GM12878 (cell line): Measurements from ENCODE around the gene PAQR5. TPM values are rescaled to one million over a fixed set of nuclear protein-coding genes. Genes with fewer than 3 reads are reported as not detected.

Experiments used
- ATAC-seq: fragments of 200-7000 bp; cut with Tn5 transposase; 3 replicates; pipeline ENCODE4 v1.9.1; 2020; ENCODE audit warnings: mild to moderate bottlenecking, moderate library complexity
- BruUV-seq: library from RNA; stranded (reverse); fragments of 400-500 nt; replicated peaks from 2 replicates; lab custom pipeline; 2021; lab: Mats Ljungman, UMichigan
- CTCF ChIA-PET: fragments of 300-600 bp; sonication (Branson Sonifier 250); formaldehyde crosslinking; extraction: SDS; loops from one replicate; lab custom pipeline; 2021; ENCODE audit warnings: inconsistent platforms; lab: Yijun Ruan, JAX
- POLR2A ChIA-PET: fragments of 350-600 bp; formaldehyde crosslinking; extraction: SDS; loops from one replicate; lab custom pipeline; 2021; ENCODE audit warnings: inconsistent platforms; lab: Charles Lee
- RAD21 ChIA-PET: fragments of 300-600 bp; sonication (Branson Sonifier 250); formaldehyde crosslinking; loops from one replicate; lab custom pipeline; 2023; ENCODE audit warnings: antibody characterized with exemption; ENCODE audit not compliant: unreplicated experiment; lab: Charles Lee
- SMC1A ChIA-PET: fragments of 300-600 bp; sonication (Branson Sonifier 250); formaldehyde crosslinking; loops from one replicate; lab custom pipeline; 2023; ENCODE audit not compliant: unreplicated experiment, uncharacterized antibody; lab: Charles Lee
- DNase-seq: peaks from one replicate; pipeline ENCODE4 v3.0.0-alpha.2; 2011; ENCODE audit warnings: low read depth, low spot score
- FAIRE-seq: peaks from 3 replicates; lab custom pipeline; 2011; peaks lifted over from hg19 to GRCh38; lab: Jason Lieb, UNC
- H2AFZ ChIP-seq: 2 replicates; pipeline ENCODE4 v1.6.0; 2011; ENCODE audit warnings: low read depth, low read length, control low read depth; ENCODE audit not compliant: control insufficient read depth
- H3K27ac ChIP-seq: 2 replicates; pipeline ENCODE4 v1.5.1; 2011; ENCODE audit warnings: control low read depth; ENCODE audit not compliant: control insufficient read depth, insufficient read depth
- H3K27me3 ChIP-seq, 2 experiments: replicated peaks in 1 of 2; 2 replicates each; pipeline versions ENCODE4 v1.6.0 to v1.6.1; 2011; ENCODE audit warnings: low read length in 1 of 2; ENCODE audit not compliant: control insufficient read depth in 2 of 2, insufficient read depth in 2 of 2
- H3K36me3 ChIP-seq, 2 experiments: 2 replicates each; pipeline ENCODE4 v1.5.1; 2011; ENCODE audit warnings: low read length in 1 of 2; ENCODE audit not compliant: control insufficient read depth in 2 of 2, insufficient read depth in 2 of 2
- H3K4me1 ChIP-seq: 2 replicates; pipeline ENCODE4 v1.6.1; 2011; ENCODE audit warnings: mild to moderate bottlenecking, low read length, moderate library complexity, mixed read lengths; ENCODE audit not compliant: control insufficient read depth, insufficient read depth
- H3K4me2 ChIP-seq: 2 replicates; pipeline ENCODE4 v1.6.0; 2011; ENCODE audit warnings: control low read depth; ENCODE audit not compliant: control insufficient read depth, insufficient read depth
- H3K4me3 ChIP-seq: fragments of 200-600 bp; sonication (generic); 2 replicates; pipeline ENCODE4 v1.5.1; 2016
- H3K79me2 ChIP-seq: 2 replicates; pipeline ENCODE4 v1.6.0; 2011; ENCODE audit warnings: low read length; ENCODE audit not compliant: control insufficient read depth, insufficient read depth
- H3K9ac ChIP-seq: 2 replicates; pipeline ENCODE4 v1.8.0; 2011; ENCODE audit warnings: low read length, control low read depth, mixed read lengths; ENCODE audit not compliant: control insufficient read depth, insufficient read depth
- H3K9me3 ChIP-seq: replicated peaks from 3 replicates; pipeline ENCODE4 v1.5.1; 2011; ENCODE audit warnings: mild to moderate bottlenecking, low read length; ENCODE audit not compliant: control insufficient read depth, insufficient read depth
- H4K20me1 ChIP-seq: 2 replicates; pipeline ENCODE4 v1.6.0; 2011; ENCODE audit not compliant: control insufficient read depth, insufficient read depth
- ATF7 ChIP-seq: fragments of 450-650 bp; IDR thresholded peaks from 2 replicates; pipeline ENCODE4 v1.6.1; 2016; ENCODE audit warnings: low read depth, mild to moderate bottlenecking
- CEBPB ChIP-seq, 2 experiments: fragments of 150-350 bp in 1 of 2; IDR thresholded peaks; 2 replicates each; pipeline ENCODE4 v1.6.1; 2012 to 2014; ENCODE audit warnings: low read depth in 2 of 2, low read length in 2 of 2, borderline replicate concordance in 1 of 2, inconsistent platforms in 1 of 2
- FOXK2 ChIP-seq: fragments of 450-650 bp; IDR thresholded peaks from 2 replicates; pipeline ENCODE4 v1.6.1; 2017; ENCODE audit warnings: mild to moderate bottlenecking, moderate library complexity
- MEF2B ChIP-seq: fragments of 450-650 bp; IDR thresholded peaks from 2 replicates; pipeline ENCODE4 v1.6.1; 2018; ENCODE audit warnings: mild to moderate bottlenecking, moderate library complexity; ENCODE audit not compliant: partially characterized antibody, poor library complexity, severe bottlenecking
- SRF ChIP-seq, 2 experiments: IDR thresholded peaks; 2 replicates each; pipeline ENCODE4 v1.6.1; 2011; ENCODE audit warnings: low read depth in 2 of 2, low read length in 2 of 2, mild to moderate bottlenecking in 1 of 2, moderate library complexity in 1 of 2
- TCF3 ChIP-seq: IDR thresholded peaks from 2 replicates; pipeline ENCODE4 v1.6.1; 2012; ENCODE audit warnings: low read depth, mild to moderate bottlenecking, low read length, borderline replicate concordance; ENCODE audit not compliant: insufficient read depth
- WGBS: methylation state at CpG from one replicate; pipeline ENCODE4 v1.1.6; 2016; ENCODE audit warnings: low lambda C conversion rate; ENCODE audit not compliant: insufficient replicate concordance, insufficient coverage; ENCODE audit errors: missing lambda C conversion rate; 5-methylcytosine and 5-hydroxymethylcytosine counted together
- in situ Hi-C: fragments of 300-500 bp; cut with MboI; formaldehyde crosslinking; loops from 9 replicates; pipeline ENCODE4 v1.14.3; 2018; ENCODE audit warnings: mixed read lengths
- intact Hi-C: fragments of 100-400 bp; cut with micrococcal nuclease; formaldehyde crosslinking; loops from one replicate; pipeline ENCODE4 v1.14.2; 2022; ENCODE audit not compliant: unreplicated experiment
- polyA plus RNA-seq, 11 experiments: library from polyadenylated mRNA; depleted of rRNA in 4 of 11; unstranded in 6 of 11; stranded (reverse) in 5 of 11; fragments of >200 nt; fragmentation: Nextera tagmentation in 4 of 11; fragmentation: Illumina TruSeq in 1 of 11; extraction: Ambion mirVana in 4 of 11; extraction: Trizol in 1 of 11; gene quantifications; 1 replicate in 1 of 11; 2 replicates in 10 of 11; pipeline versions ENCODE4 v1.2.1 to v1.2.3, GENCODE V29; 2011 to 2016; ENCODE audit warnings: inconsistent platforms in 2 of 11, missing spikeins in 2 of 11, low read depth in 1 of 11
- total RNA-seq, 4 experiments: library from RNA; depleted of rRNA in 3 of 4; stranded (reverse); fragments of >200 nt in 3 of 4; fragmentation: Illumina TruSeq in 1 of 4; extraction: Trizol in 1 of 4; gene quantifications; 2 replicates each; pipeline versions ENCODE4 v1.2.1 to v1.2.3, GENCODE V29; 2013 to 2021
- TF ChIP-seq, protein P1 (sequence below): IDR thresholded peaks from 2 replicates; pipeline ENCODE4 v1.6.1; 2011; ENCODE audit warnings: mild to moderate bottlenecking, low read depth, low read length, moderate library complexity; ENCODE audit not compliant: insufficient replicate concordance
- TF ChIP-seq, protein P2 (sequence below): fragments of 450-650 bp; IDR thresholded peaks from 2 replicates; pipeline ENCODE4 v1.6.1; 2017; ENCODE audit warnings: mild to moderate bottlenecking

The PAQR5 gene
- total and polyA plus RNA-seq, 10 of the 15 experiments (the other 5 are each of a cell fraction or from before 2014, with no cell fraction given), result 0.02 to 0.03 TPM; not detected in 8

DNA sequence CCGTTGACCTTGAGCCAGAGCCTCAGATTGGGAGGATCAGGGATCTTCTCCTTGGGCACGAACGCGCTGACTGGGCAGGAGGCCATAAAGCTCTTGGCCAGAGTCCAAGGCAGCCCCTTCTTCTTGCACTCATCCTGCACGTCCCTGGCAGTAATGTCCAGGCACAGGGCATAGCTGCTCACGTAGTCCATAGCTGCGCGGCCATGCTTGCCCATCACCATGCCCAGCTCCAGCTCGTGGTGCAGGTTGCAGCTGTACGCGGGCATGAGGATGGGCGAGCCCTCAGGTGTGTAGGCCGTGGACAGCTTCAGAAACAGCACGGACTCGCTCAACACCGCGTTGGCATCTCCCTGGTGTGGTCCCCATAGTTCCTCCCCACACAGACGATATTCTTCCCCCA is 136.0 kb downstream of the PAQR5 start:
- Histone ChIP-seq H3K4me3 (no peak overlapping the region), H3K4me1 (no peaks in the 10 kb centered on the region), H2AFZ (no peak overlapping the region)
- TF ChIP-seq ATF7 (no peak), TCF3 (no peak), CEBPB (IDR thresholded peaks at IDR 0.05; ENCODE audit: borderline replicate concordance in 1 of 2, low read depth in 2 of 2, low read length in 2 of 2) (no peak), SRF (IDR thresholded peaks at IDR 0.05; ENCODE audit: low read depth in 2 of 2, low read length in 2 of 2) (no peak), FOXK2 (no peak), MEF2B (no peak)
- TF ChIP-seq, protein P1, sequence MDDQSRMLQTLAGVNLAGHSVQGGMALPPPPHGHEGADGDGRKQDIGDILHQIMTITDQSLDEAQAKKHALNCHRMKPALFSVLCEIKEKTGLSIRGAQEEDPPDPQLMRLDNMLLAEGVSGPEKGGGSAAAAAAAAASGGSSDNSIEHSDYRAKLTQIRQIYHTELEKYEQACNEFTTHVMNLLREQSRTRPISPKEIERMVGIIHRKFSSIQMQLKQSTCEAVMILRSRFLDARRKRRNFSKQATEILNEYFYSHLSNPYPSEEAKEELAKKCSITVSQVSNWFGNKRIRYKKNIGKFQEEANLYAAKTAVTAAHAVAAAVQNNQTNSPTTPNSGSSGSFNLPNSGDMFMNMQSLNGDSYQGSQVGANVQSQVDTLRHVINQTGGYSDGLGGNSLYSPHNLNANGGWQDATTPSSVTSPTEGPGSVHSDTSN, result no peak
- TF ChIP-seq, protein P2, sequence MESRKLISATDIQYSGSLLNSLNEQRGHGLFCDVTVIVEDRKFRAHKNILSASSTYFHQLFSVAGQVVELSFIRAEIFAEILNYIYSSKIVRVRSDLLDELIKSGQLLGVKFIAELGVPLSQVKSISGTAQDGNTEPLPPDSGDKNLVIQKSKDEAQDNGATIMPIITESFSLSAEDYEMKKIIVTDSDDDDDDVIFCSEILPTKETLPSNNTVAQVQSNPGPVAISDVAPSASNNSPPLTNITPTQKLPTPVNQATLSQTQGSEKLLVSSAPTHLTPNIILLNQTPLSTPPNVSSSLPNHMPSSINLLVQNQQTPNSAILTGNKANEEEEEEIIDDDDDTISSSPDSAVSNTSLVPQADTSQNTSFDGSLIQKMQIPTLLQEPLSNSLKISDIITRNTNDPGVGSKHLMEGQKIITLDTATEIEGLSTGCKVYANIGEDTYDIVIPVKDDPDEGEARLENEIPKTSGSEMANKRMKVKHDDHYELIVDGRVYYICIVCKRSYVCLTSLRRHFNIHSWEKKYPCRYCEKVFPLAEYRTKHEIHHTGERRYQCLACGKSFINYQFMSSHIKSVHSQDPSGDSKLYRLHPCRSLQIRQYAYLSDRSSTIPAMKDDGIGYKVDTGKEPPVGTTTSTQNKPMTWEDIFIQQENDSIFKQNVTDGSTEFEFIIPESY, result no peak
- TF ChIP-seq, all 136 proteins: peak for 0
- Histone ChIP-seq H3K9me3 (no peaks in the 10 kb centered on the region), H3K36me3 (peaks cover 10 to 29% of the 10 kb centered on the region in 2 experiments), H3K27ac (no peak overlapping the region), H3K4me2 (no peak overlapping the region), H3K79me2 (no peaks in the 10 kb centered on the region), H3K9ac (no peak overlapping the region), H4K20me1 (no peaks in the 10 kb centered on the region), H3K27me3 (no peaks in the 10 kb centered on the region)
- ChIA-PET RAD21 (no interaction called here), CTCF (no interaction called here), POLR2A (no interaction called here), SMC1A (no interaction called here)
- in situ Hi-C loops (no loop called here), intact Hi-C loops (no loop called here)
- FAIRE-seq, result no peak
- DNase-seq, result no peak
- no peak for ATAC-seq
- no TSS peak for BruUV-seq
- WGBS, result over 99% methylated on average over 18 of the region's 18 CpGs
